Measurements from ENCODE around the gene PSENEN. TPM values are rescaled to one million over a fixed set of nuclear protein-coding genes. Genes with fewer than 3 reads are reported as not detected.
A peak's percentile ranks its signal among the peaks of the same experiment; 100 is the strongest.

The PSENEN gene
- total RNA-seq, 4 donors from 2014 or later: 6.6 to 80.0 (median 56.8) TPM

- peak; percentile 42 for DNase-seq
- H3K4me1 ChIP-seq: peaks cover 16 to 42% (median 39%) of the 10 kb centered on the region in 4 donors
- H3K36me3 ChIP-seq: peaks cover 0 to 14% (median 3%) of the 10 kb centered on the region in 4 donors
- peak within 1 kb of the TSS; percentile 96 to 99 (median 97) for H3K27ac ChIP-seq
- TF ChIP-seq POLR2A (IDR thresholded peaks at IDR 0.05) (peak; percentile 69), POLR2AphosphoS5 (IDR thresholded peaks at IDR 0.05) (peak; percentile 65 to 89 (median 81)), CTCF (IDR thresholded peaks at IDR 0.05) (no peak), EP300 (IDR thresholded peaks at IDR 0.05; ENCODE audit: low read depth) (no peak)
- H3K27me3 ChIP-seq: peaks cover 3% of the 10 kb centered on the region
- intact Hi-C loops (cut with DNase I; ENCODE audit: low total_unique reads): no loop called here
- in situ Hi-C loops (cut with MboI; ENCODE audit: low pct_ligation_motif_present in 1 of 4, low pct_unique_long_range_greater_than_20kb in 1 of 4, low sequenced_read_pairs in 3 of 4): no loop called here
- H3K4me3 ChIP-seq: peak within 1 kb of the TSS; percentile 50 to 92 (median 84)
- H3K9me3 ChIP-seq: no peaks in the 10 kb centered on the region
- WGBS, 2 donors (ENCODE audit: low coverage in 1 of 2): 18 to 23% methylated on average over 5 to 51 of the region's 52 CpGs
These were observed 11.2 kb downstream of the PSENEN start, which contains the start of gene HSPB6 for GRCh38 chr19:35756377-35757230. Gene HSPB6 (minus strand): TSS chr19:35757029. CDS start chr19:35757008, 21 bp downstream.

DNA sequence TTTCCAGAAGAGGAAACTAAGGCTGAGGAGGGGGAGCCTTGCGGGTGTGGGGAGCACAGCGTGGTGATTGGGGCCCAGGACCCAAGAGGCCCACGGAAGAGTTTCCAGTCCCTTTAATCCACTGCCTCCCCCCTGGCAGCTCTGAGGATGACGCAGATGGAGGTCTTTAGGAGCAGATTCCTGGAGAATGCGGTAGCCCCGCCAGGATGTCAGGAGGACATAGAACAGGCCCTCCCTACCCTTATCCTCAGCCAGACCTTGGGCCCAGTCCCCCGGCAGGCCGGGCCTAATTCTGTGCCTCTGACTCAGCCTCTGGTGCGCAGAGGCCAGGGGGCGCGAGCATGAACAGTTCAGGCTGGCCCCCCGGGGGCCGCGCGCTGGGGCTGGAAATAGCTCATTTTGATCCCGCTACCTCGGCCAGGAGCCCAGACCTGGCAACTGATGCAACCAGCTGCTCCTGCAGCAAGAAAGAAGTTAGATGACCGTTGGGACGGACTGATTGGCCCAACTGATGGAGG lies 11.8 kb downstream of the PSENEN start:
- peak; percentile 74 for DNase-seq
- peaks cover 0 to 20% (median 3%) of the 10 kb centered on the region in 4 donors for H3K36me3 ChIP-seq
- peak overlapping the region in 3 of 4 donors; percentile 78 to 92 (median 90) for H3K4me3 ChIP-seq
- H3K4me1 ChIP-seq: peaks cover 16 to 42% (median 39%) of the 10 kb centered on the region in 4 donors
- in situ Hi-C loops (cut with MboI; ENCODE audit: low pct_ligation_motif_present in 1 of 4, low pct_unique_long_range_greater_than_20kb in 1 of 4, low sequenced_read_pairs in 3 of 4): no loop called here
- H3K27ac ChIP-seq: peak overlapping the region; percentile 96 to 99 (median 97)
- TF ChIP-seq CTCF (IDR thresholded peaks at IDR 0.05) (no peak), POLR2A (IDR thresholded peaks at IDR 0.05) (no peak), EP300 (IDR thresholded peaks at IDR 0.05; ENCODE audit: low read depth) (peak; percentile 83), POLR2AphosphoS5 (IDR thresholded peaks at IDR 0.05) (peak; percentile 61 to 81 (median 77))
- no peaks in the 10 kb centered on the region for H3K9me3 ChIP-seq
- intact Hi-C loops (cut with DNase I; ENCODE audit: low total_unique reads): no loop called here
- peaks cover 3% of the 10 kb centered on the region for H3K27me3 ChIP-seq
- 16% methylated on average over 15 of the region's 19 CpGs; no CpG with 5 or more reads in 1 of the 2 donors for WGBS, 2 donors (ENCODE audit: low coverage in 1 of 2)

GRCh38 chr19:35757749-35758608 lies 12.5 kb downstream of the PSENEN start, which contains the start of gene PROSER3:
Gene PROSER3 (plus strand): TSS chr19:35758176. CDS start chr19:35758216, 40 bp downstream.
- intact Hi-C loops (cut with DNase I; ENCODE audit: low total_unique reads): no loop called here
- DNase-seq: peak; percentile 98
- peak within 1 kb of the TSS; percentile 78 to 96 (median 91) for H3K4me3 ChIP-seq
- no peaks in the 10 kb centered on the region for H3K9me3 ChIP-seq
- peaks cover 16 to 42% (median 39%) of the 10 kb centered on the region in 4 donors for H3K4me1 ChIP-seq
- TF ChIP-seq POLR2AphosphoS5 (IDR thresholded peaks at IDR 0.05) (peak; percentile 58 to 92 (median 84)), POLR2A (IDR thresholded peaks at IDR 0.05) (peak; percentile 85), EP300 (IDR thresholded peaks at IDR 0.05; ENCODE audit: low read depth) (no peak)
- 0% methylated on average over 5 to 53 of the region's 53 CpGs for WGBS, 2 donors (ENCODE audit: low coverage in 1 of 2)
- in situ Hi-C loops (cut with MboI; ENCODE audit: low pct_ligation_motif_present in 1 of 4, low pct_unique_long_range_greater_than_20kb in 1 of 4, low sequenced_read_pairs in 3 of 4): no loop called here
- H3K27me3 ChIP-seq: peaks cover 3% of the 10 kb centered on the region
- peak within 1 kb of the TSS; percentile 96 to 99 (median 97) for H3K27ac ChIP-seq
- peaks cover 0 to 16% (median 0%) of the 10 kb centered on the region in 4 donors for H3K36me3 ChIP-seq

DNA sequence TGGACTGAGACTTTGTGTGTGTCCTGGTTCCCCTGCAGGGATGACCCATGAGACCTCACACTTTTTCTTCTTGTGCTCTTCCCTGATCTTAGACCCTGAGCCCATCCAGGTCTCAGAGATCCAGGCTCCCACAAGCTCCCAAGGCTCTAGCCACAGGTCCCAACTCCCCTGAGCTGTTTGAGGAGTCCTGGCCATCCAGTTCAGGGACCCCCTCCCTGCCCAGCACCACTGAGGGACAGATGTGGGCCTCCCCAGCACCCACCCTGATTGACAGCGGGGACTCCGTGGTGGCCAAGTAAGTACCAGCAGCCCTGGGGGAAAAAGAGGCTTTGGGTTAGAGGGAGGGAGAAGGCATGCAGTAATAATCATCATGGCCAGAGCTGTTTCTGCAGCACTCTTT lies 14.2 kb downstream of the PSENEN start:
- Histone ChIP-seq H3K4me1 (peaks cover 16 to 40% (median 37%) of the 10 kb centered on the region in 4 donors), H3K4me3 (no peak overlapping the region), H3K36me3 (peaks cover 0 to 12% (median 3%) of the 10 kb centered on the region in 4 donors), H3K27me3 (peaks cover 3% of the 10 kb centered on the region), H3K27ac (no peak overlapping the region), H3K9me3 (no peaks in the 10 kb centered on the region)
- DNase-seq: no peak
- no peak for TF ChIP-seq CTCF (IDR thresholded peaks at IDR 0.05)
- TF ChIP-seq POLR2A (IDR thresholded peaks at IDR 0.05): no peak
- TF ChIP-seq EP300 (IDR thresholded peaks at IDR 0.05; ENCODE audit: low read depth): no peak
- no peak for TF ChIP-seq POLR2AphosphoS5 (IDR thresholded peaks at IDR 0.05)
- intact Hi-C loops (cut with DNase I; ENCODE audit: low total_unique reads) (no loop called here), in situ Hi-C loops (cut with MboI; ENCODE audit: low pct_ligation_motif_present in 1 of 4, low pct_unique_long_range_greater_than_20kb in 1 of 4, low sequenced_read_pairs in 3 of 4) (no loop called here)
- WGBS, 2 donors (ENCODE audit: low coverage in 1 of 2): 100% methylated on average over 2 of the region's 2 CpGs; no CpG with 5 or more reads in 1 of the 2 donors
